Sigmoid colon (tissue), 7 donors: ENCODE measurements around the gene PVALB. TPM values are rescaled to one million over a fixed set of nuclear protein-coding genes. Genes with fewer than 3 reads are reported as not detected.

Experiments
- DNase-seq: peaks from one replicate; pipeline ENCODE4 v3.0.0-alpha.2; 2019
- H3K27ac ChIP-seq, 4 donors: fragments of 200-600 bp; sonication (generic); one replicate each; pipeline ENCODE4 v1.5.1; 2016 to 2019; ENCODE audit warnings: mild to moderate bottlenecking in 1 of 4
- H3K27me3 ChIP-seq, 3 donors: fragments of 200-600 bp; sonication (generic); one replicate each; pipeline ENCODE4 v1.5.1; 2019; ENCODE audit warnings: mild to moderate bottlenecking in 1 of 3
- H3K36me3 ChIP-seq, 4 donors: fragments of 200-600 bp; sonication (generic); one replicate each; pipeline ENCODE4 v1.5.1; 2016 to 2019
- H3K4me1 ChIP-seq, 4 donors: fragments of 200-600 bp; sonication (generic); one replicate each; pipeline ENCODE4 v1.5.1; 2017 to 2019
- H3K4me3 ChIP-seq, 4 donors: fragments of 200-600 bp; sonication (generic); one replicate each; pipeline ENCODE4 v1.5.1; 2017 to 2019; ENCODE audit warnings: mild to moderate bottlenecking in 2 of 4, moderate library complexity in 1 of 4
- H3K9me3 ChIP-seq, 4 donors: fragments of 200-600 bp in 3 of 4; sonication (generic) in 3 of 4; one replicate each; pipeline versions ENCODE4 v1.5.1 to v1.6.1; 2013 to 2019
- EP300 ChIP-seq, 4 donors: sonication (generic); formaldehyde crosslinking; IDR thresholded peaks; one replicate each; pipeline ENCODE4 v1.6.1; 2017; ENCODE audit warnings: antibody characterized with exemption in 4 of 4
- POLR2A ChIP-seq, 2 donors: fragments of 450-650 bp; IDR thresholded peaks; one replicate each; pipeline ENCODE4 v1.6.1; 2016; ENCODE audit warnings: antibody characterized with exemption in 2 of 2, mild to moderate bottlenecking in 2 of 2, moderate library complexity in 2 of 2
- POLR2AphosphoS5 ChIP-seq, 4 donors: sonication (generic); formaldehyde crosslinking; IDR thresholded peaks; one replicate each; pipeline ENCODE4 v1.6.1; 2017; ENCODE audit warnings: antibody characterized with exemption in 4 of 4
- WGBS, 2 donors: extraction: QIAGEN DNeasy Blood & Tissue Kit; methylation state at CpG; one replicate each; pipeline ENCODE4 v1.1.7; 2013; 5-methylcytosine and 5-hydroxymethylcytosine counted together
- intact Hi-C: fragments of 100-400 bp; cut with DNase I; formaldehyde crosslinking; loops from one replicate; pipeline ENCODE4 v1.15.1; 2023
- polyA plus RNA-seq, 3 donors: library from polyadenylated mRNA; stranded (reverse); fragments of 200-250 nt; gene quantifications; one replicate each; pipeline ENCODE4 v1.2.3, GENCODE V29; 2013
- total RNA-seq, 4 donors: library from RNA; depleted of rRNA; stranded (reverse); fragments of >200 nt; gene quantifications; one replicate each; pipeline ENCODE4 v1.1.0, GENCODE V29; 2016
- TF ChIP-seq, protein P1 (sequence below), 4 experiments: fragments of 450-650 bp in 3 of 4; fragments of 200-600 bp in 1 of 4; IDR thresholded peaks; one replicate each; pipeline ENCODE4 v1.5.1; 2016 to 2019; ENCODE audit warnings: antibody characterized with exemption in 4 of 4, mild to moderate bottlenecking in 3 of 4, moderate library complexity in 2 of 4
- donor health status: healthy with polysubstance abuse.
- donor health status: Bipolar disorder and iron deficiency.
- donor health status: healthy.

Gene PVALB
- total and polyA plus RNA-seq, 7 donors = not detected

DNA sequence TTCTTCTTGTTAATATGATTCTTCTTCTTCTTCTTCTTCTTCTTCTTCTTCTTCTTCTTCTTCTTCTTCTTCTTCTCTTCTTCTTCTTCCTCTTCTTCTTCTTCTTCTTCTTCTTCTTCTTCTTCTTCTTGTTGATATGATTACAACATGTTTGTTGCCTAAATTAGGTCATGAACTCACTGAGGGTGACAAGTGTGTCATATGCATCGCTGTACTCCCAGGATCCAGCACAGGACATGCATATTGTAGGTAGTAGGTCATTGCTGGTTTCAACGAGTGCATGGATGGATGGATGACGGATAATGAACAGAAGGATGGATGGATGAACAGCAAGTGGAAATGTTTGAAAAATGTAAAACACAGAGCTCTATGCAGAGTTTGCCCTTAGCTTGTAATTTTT, 14.9 kb upstream of the PVALB start:
- Histone ChIP-seq H3K36me3 (no peaks in the 10 kb centered on the region), H3K9me3 (no peaks in the 10 kb centered on the region), H3K4me1 (peaks cover 0 to 4% (median under 1%) of the 10 kb centered on the region in 4 donors), H3K27me3 (no peaks in the 10 kb centered on the region), H3K4me3 (no peak overlapping the region), H3K27ac (no peak overlapping the region)
- intact Hi-C loops = no loop called here
- TF ChIP-seq POLR2A (IDR thresholded peaks at IDR 0.05) = no peak
- TF ChIP-seq POLR2AphosphoS5 (IDR thresholded peaks at IDR 0.05) = no peak
- TF ChIP-seq EP300 (IDR thresholded peaks at IDR 0.05) = no peak
- TF ChIP-seq, protein P1, sequence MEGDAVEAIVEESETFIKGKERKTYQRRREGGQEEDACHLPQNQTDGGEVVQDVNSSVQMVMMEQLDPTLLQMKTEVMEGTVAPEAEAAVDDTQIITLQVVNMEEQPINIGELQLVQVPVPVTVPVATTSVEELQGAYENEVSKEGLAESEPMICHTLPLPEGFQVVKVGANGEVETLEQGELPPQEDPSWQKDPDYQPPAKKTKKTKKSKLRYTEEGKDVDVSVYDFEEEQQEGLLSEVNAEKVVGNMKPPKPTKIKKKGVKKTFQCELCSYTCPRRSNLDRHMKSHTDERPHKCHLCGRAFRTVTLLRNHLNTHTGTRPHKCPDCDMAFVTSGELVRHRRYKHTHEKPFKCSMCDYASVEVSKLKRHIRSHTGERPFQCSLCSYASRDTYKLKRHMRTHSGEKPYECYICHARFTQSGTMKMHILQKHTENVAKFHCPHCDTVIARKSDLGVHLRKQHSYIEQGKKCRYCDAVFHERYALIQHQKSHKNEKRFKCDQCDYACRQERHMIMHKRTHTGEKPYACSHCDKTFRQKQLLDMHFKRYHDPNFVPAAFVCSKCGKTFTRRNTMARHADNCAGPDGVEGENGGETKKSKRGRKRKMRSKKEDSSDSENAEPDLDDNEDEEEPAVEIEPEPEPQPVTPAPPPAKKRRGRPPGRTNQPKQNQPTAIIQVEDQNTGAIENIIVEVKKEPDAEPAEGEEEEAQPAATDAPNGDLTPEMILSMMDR (IDR thresholded peaks at IDR 0.05) = no peak
- WGBS, 2 donors = 89 to 94% methylated on average over 3 of the region's 3 CpGs
- no peak for DNase-seq

DNA sequence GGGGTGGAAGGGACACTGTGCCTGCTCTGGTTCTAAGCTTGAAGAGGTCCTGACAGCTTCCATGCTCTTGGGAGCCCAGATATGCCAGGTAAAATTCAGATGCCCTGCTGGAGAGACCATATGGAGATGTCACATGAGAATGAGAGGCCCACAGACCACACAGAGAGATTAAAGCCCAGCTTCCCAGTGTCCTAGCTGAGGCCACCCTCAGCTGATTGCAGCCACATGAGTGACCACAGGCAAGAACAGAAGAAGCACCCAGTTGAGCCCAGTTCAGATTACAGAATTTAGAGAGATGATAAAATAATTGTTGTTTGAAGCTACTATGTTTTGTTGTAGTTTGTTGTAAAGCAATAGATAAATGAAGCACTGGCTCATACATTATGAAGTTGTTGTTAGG, 14.4 kb upstream of the PVALB start:
- no peaks in the 10 kb centered on the region for H3K9me3 ChIP-seq
- intact Hi-C loops = no loop called here
- no peak overlapping the region for H3K27ac ChIP-seq
- H3K27me3 ChIP-seq = no peaks in the 10 kb centered on the region
- no peak for DNase-seq
- H3K36me3 ChIP-seq = no peaks in the 10 kb centered on the region
- TF ChIP-seq, protein P1 (IDR thresholded peaks at IDR 0.05) = no peak
- no peak for TF ChIP-seq POLR2AphosphoS5 (IDR thresholded peaks at IDR 0.05)
- TF ChIP-seq EP300 (IDR thresholded peaks at IDR 0.05) = no peak
- TF ChIP-seq POLR2A (IDR thresholded peaks at IDR 0.05) = no peak
- H3K4me1 ChIP-seq = peaks cover 0 to 9% (median 4%) of the 10 kb centered on the region in 4 donors
- H3K4me3 ChIP-seq = no peak overlapping the region

DNA sequence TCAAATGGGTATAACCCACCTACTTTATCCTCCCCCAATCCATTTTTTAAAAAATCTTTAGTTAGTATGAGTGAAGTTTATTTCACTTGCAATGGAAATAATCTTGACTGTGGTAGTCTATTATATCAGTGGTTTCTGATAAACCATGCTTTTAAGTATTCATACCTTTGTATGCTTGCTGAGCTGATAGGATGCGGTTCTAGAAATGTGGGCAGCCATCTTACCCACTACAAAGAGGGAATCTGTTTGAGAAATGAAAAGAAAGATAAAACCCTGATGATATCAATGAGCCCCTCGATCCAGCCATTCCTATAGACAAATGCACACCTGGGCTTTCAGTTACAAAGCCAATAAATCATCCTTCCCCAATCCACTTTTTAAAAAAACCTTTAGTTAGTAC, 13.8 kb upstream of the PVALB start:
- Histone ChIP-seq H3K27me3 (no peaks in the 10 kb centered on the region), H3K27ac (no peak overlapping the region), H3K9me3 (no peaks in the 10 kb centered on the region), H3K4me1 (peaks cover 0 to 12% (median 5%) of the 10 kb centered on the region in 4 donors), H3K36me3 (no peaks in the 10 kb centered on the region), H3K4me3 (no peak overlapping the region)
- TF ChIP-seq POLR2AphosphoS5 (IDR thresholded peaks at IDR 0.05) = no peak
- TF ChIP-seq, protein P1 (IDR thresholded peaks at IDR 0.05) = no peak
- no peak for TF ChIP-seq EP300 (IDR thresholded peaks at IDR 0.05)
- TF ChIP-seq POLR2A (IDR thresholded peaks at IDR 0.05) = no peak
- no peak for DNase-seq
- 66 to 75% methylated on average over 2 of the region's 2 CpGs for WGBS, 2 donors
- intact Hi-C loops = no loop called here

DNA sequence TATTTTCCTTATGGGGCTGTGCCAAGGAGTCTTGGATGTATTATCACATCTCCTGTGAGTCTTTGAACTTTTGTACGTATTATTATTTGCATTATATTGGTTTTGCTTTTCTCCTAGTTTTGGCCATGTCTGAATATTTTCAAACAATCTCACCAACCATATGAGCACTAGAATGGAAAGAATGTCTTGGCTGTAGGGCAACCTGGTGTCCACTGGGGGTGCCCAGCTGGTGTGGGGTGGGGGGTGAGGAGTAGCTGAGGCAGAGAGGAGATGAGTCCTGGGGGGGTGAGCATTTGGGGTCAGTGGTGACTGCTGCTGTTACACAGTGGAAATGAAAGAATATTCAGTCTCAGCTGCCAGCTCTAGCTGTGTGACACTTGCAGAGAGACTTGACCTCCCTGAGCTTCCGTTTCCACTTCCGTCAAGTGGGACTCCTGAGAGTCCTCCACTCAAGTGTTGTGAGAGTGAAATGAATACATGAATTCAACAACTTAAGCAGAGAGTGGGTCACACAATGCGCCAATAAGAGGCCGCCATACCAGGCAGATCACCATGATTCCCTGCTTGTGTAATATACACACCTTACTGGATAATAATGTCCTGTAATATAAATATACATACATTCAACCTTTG, 12.7 kb upstream of the PVALB start:
- 70 to 86% methylated on average over 5 of the region's 5 CpGs for WGBS, 2 donors
- Histone ChIP-seq H3K27ac (no peak overlapping the region), H3K4me1 (peaks cover 0 to 12% (median 5%) of the 10 kb centered on the region in 4 donors), H3K4me3 (no peak overlapping the region), H3K27me3 (no peaks in the 10 kb centered on the region), H3K36me3 (no peaks in the 10 kb centered on the region), H3K9me3 (no peaks in the 10 kb centered on the region)
- intact Hi-C loops = no loop called here
- no peak for TF ChIP-seq POLR2A (IDR thresholded peaks at IDR 0.05)
- no peak for TF ChIP-seq EP300 (IDR thresholded peaks at IDR 0.05)
- TF ChIP-seq POLR2AphosphoS5 (IDR thresholded peaks at IDR 0.05) = no peak
- TF ChIP-seq, protein P1 (IDR thresholded peaks at IDR 0.05) = no peak
- no peak for DNase-seq

DNA sequence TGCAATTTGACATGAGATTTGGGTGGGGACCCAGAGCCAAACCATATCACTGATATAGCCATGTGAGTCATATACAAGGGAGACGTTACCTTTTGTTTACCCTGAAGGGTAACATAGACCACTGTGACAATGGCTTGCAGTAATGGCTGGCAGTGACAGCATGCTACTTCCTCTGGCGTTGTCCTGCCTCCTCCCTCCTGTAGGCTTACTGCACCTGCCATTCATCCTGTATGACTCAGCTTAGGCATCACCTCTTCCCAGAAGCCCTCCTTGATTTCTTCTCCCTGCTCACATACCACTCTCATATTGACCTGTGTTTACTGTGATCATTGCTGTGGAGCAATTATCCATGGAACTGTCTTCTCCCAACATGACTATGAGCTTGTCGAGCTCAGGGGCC, 12.0 kb upstream of the PVALB start:
- Histone ChIP-seq H3K4me3 (no peak overlapping the region), H3K9me3 (no peaks in the 10 kb centered on the region), H3K27me3 (no peaks in the 10 kb centered on the region), H3K27ac (no peak overlapping the region), H3K36me3 (no peaks in the 10 kb centered on the region), H3K4me1 (peaks cover 0 to 12% (median 5%) of the 10 kb centered on the region in 4 donors)
- no peak for DNase-seq
- 40 to 59% methylated on average over 3 of the region's 3 CpGs for WGBS, 2 donors
- intact Hi-C loops = no loop called here
- TF ChIP-seq, protein P1 (IDR thresholded peaks at IDR 0.05) = no peak
- TF ChIP-seq POLR2A (IDR thresholded peaks at IDR 0.05) = no peak
- TF ChIP-seq POLR2AphosphoS5 (IDR thresholded peaks at IDR 0.05) = no peak
- no peak for TF ChIP-seq EP300 (IDR thresholded peaks at IDR 0.05)
